ENCODE results near the gene TIMM29.

TIMM29 gene

DNA sequence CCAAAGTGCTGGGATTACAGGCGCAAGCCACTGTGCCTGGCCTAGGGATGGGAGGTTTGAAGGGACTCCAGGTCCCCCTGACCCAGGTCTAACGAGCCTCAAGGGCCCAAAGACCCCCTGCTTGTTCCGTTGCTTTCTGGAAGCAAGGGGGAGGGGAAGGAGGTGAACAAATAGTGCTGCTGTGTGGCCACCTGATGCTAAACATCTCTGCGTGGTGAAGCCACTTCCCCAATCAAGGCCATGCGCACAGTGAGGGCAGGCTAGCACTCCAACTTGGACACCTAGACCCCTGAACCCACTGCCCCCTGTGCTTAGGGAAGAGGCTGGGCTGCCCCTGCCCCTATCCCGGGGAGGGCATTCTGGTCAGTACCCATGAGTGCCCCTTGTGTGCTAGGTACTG lies 33.2 kb upstream of the TIMM29 start:
- DNase-seq (ENCODE audit: low read depth, low spot score): no peak
- no peak overlapping the region for H3K4me3 ChIP-seq (ENCODE audit: low read depth, low read length)
- TF ChIP-seq, protein P1, sequence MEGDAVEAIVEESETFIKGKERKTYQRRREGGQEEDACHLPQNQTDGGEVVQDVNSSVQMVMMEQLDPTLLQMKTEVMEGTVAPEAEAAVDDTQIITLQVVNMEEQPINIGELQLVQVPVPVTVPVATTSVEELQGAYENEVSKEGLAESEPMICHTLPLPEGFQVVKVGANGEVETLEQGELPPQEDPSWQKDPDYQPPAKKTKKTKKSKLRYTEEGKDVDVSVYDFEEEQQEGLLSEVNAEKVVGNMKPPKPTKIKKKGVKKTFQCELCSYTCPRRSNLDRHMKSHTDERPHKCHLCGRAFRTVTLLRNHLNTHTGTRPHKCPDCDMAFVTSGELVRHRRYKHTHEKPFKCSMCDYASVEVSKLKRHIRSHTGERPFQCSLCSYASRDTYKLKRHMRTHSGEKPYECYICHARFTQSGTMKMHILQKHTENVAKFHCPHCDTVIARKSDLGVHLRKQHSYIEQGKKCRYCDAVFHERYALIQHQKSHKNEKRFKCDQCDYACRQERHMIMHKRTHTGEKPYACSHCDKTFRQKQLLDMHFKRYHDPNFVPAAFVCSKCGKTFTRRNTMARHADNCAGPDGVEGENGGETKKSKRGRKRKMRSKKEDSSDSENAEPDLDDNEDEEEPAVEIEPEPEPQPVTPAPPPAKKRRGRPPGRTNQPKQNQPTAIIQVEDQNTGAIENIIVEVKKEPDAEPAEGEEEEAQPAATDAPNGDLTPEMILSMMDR (IDR thresholded peaks at IDR 0.05; ENCODE audit: insufficient read depth, low read length, missing control alignments): no peak
- POLR2A ChIA-PET: no interaction called here
- CTCF ChIA-PET: interaction anchor here (2.5 to 4.4 kb wide), 2 partner anchors 10 to 23 kb away, joined by 10 to 17 read pairs; no protein-coding TSS in a partner anchor

DNA sequence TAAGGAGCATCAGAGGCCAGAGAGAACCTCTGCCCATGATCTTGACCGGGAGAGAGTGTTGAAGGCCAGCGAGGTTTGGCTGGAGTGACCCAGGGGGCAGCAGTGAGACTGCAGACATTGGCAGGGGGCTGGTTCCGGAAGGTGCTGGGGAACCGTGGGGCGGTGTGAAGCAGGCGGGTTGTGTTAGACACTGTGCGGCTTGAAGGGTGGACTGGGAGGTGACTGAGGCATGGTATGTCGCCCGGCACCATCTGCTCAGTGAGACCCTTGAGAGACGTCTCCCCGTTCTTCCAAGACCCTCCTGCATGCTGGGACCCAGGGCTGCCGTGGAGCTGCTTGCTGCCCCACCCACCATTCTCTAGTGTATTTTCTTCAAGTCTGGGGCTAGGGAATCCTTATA lies 32.7 kb upstream of the TIMM29 start:
- CTCF ChIA-PET: interaction anchor here (2.0 to 4.4 kb wide), 3 partner anchors 11 to 32 kb away, joined by 8 to 17 read pairs (median 10); no protein-coding TSS in a partner anchor

DNA sequence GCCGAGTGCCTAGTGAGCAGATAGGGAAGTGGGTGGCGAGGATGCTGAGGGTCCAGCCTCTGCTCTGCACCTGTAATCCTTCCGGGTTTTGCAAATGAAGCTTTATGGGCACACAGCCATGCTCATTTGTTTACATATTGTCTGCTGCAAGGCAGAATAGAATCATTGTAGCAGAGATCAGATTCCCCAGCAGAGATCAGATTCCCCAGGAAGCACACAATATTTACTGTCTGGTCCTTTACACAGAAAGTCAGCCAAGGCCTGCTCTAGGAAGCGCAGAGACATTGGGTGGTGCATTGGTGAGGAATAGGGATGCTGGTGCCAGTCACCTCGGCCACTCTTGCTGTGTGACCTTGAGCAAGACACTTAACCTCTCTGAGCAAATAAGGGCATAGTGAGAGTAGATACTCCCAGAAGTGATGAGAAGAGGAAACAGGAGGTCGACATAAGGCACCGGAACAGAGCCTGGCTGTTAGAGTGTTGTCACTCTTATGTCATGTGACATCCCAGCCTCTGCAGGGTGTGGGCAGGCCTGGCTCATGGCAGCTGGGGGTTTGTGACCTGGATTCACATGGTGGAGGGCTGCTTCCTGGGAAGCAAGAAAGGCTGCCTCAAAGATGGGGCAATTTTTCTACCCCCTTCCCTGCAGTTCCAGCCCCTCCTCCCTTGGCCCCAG lies 31.6 kb upstream of the TIMM29 start:
- TF ChIP-seq, protein P1 (IDR thresholded peaks at IDR 0.05; ENCODE audit: insufficient read depth, low read length, missing control alignments): no peak
- CTCF ChIA-PET: interaction anchor here (0.9 to 4.4 kb wide), 4 partner anchors 12 to 33 kb away, joined by 3 to 17 read pairs (median 9); no protein-coding TSS in a partner anchor
- no peak overlapping the region for H3K4me3 ChIP-seq (ENCODE audit: low read depth, low read length)
- DNase-seq (ENCODE audit: low read depth, low spot score): no peak
- POLR2A ChIA-PET: no interaction called here

More for the DNA sequence above, 32.7 kb upstream of the TIMM29 start:
- H3K4me3 ChIP-seq (ENCODE audit: low read depth, low read length): no peak overlapping the region
- no peak for DNase-seq (ENCODE audit: low read depth, low spot score)
- TF ChIP-seq, protein P1 (IDR thresholded peaks at IDR 0.05; ENCODE audit: insufficient read depth, low read length, missing control alignments): no peak
- POLR2A ChIA-PET: interaction anchor here (0.7 kb wide), 1 partner anchor 23 kb away, joined by 3 read pairs; no protein-coding TSS in a partner anchor

DNA sequence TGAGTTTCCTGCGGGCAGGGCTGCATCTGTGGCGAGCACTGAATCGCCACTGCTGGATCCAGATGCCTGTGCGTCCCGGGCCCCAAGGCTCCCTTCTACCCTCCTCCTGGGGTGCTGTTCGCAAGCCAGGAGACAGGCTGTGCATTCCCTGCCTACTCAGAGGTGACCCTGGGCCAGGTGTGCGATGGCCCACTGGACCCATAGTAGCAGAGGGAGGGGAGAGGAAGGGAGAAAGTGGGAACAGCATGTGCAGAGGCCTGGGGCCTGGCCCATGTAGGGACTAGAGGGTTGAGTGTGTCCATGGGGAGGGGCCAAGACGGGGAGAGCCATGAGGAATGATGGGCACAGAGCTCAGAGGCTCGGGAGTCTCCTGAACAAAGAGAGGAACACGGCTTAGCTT lies 30.0 kb upstream of the TIMM29 start:
- ChIA-PET CTCF (interaction anchor here (1.0 to 2.0 kb wide), 2 partner anchors 17 to 28 kb away, joined by 3 to 6 read pairs; no protein-coding TSS in a partner anchor), POLR2A (no interaction called here)
- H3K4me3 ChIP-seq (ENCODE audit: low read depth, low read length): no peak overlapping the region
- no peak for DNase-seq (ENCODE audit: low read depth, low spot score)
- TF ChIP-seq, protein P1 (IDR thresholded peaks at IDR 0.05; ENCODE audit: insufficient read depth, low read length, missing control alignments): no peak

DNA sequence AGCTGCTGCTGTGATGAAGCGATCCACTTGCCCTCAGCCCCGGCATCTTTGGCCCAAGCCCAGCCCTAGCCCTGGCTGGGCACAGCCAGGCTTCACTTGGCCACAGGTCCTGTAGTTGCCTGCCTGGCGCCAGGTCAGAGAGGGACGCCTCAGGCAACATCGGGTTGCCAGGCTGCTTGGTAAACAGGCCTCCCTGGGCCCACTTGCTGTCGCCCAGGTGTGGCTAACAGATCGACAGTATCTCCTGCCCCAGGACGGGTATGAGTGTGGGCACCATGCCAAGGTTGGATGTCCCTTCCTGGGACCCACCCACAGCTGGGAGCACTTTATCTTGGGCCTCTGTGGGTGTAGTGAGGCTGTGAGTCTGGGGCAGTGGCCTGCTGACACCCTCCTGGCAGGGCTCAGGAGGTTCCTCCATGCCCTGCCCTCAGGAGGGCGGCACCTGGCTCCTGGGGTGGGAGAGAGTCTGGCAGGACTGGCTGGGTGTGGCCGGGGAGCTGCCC lies 29.4 kb upstream of the TIMM29 start:
- H3K4me3 ChIP-seq (ENCODE audit: low read depth, low read length): no peak overlapping the region
- ChIA-PET POLR2A (interaction anchor here (0.7 kb wide), 1 partner anchor 22 kb away, joined by 3 read pairs; no protein-coding TSS in a partner anchor), CTCF (interaction anchor here (0.9 to 2.0 kb wide), 2 partner anchors 17 to 28 kb away, joined by 4 to 6 read pairs; no protein-coding TSS in a partner anchor)
- DNase-seq (ENCODE audit: low read depth, low spot score): no peak
- TF ChIP-seq, protein P1 (IDR thresholded peaks at IDR 0.05; ENCODE audit: insufficient read depth, low read length, missing control alignments): no peak

DNA sequence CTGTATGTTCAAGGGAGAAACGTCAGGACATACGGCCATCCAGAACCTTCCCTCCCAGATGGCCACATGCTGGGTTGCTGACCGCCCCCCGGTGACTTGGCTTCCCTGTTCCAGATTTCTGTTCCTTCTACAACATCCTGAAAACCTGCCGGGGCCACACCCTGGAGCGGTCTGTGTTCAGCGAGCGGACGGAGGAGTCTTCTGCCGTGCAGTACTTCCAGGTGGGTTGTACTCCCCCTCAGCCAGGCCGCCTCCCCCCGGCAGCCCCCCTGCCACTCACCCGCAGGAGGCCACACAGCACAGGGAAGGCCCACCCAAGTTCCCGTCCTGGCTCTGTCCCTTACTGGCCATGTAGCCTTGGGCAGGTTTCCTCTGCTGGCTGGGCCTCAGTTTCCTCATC lies 20.7 kb upstream of the TIMM29 start:
- CTCF ChIA-PET: interaction anchor here (0.6 to 0.8 kb wide), 2 partner anchors 36 to 43 kb away, joined by 3 read pairs; no protein-coding TSS in a partner anchor
- H3K4me3 ChIP-seq (ENCODE audit: low read depth, low read length): no peak overlapping the region
- no peak for DNase-seq (ENCODE audit: low read depth, low spot score)
- POLR2A ChIA-PET: no interaction called here
- TF ChIP-seq, protein P1 (IDR thresholded peaks at IDR 0.05; ENCODE audit: insufficient read depth, low read length, missing control alignments): no peak
